Keratinocyte (primary cell): ENCODE measurements around the gene EYS. TPM values are rescaled to one million over a fixed set of nuclear protein-coding genes. Genes with fewer than 3 reads are reported as not detected.

ENCODE experiments used
- DNase-seq: peaks from one replicate; pipeline ENCODE4 v3.0.0-alpha.2; 2011; ENCODE audit warnings: low read depth, missing footprints, low spot score
- FAIRE-seq: peaks from 2 replicates; lab custom pipeline; 2011; peaks lifted over from hg19 to GRCh38; lab: Jason Lieb, UNC
- H2AFZ ChIP-seq: 2 replicates; pipeline ENCODE4 v1.6.0; 2012; ENCODE audit warnings: low read length, control low read depth, inconsistent platforms; ENCODE audit not compliant: control insufficient read depth
- H3K27ac ChIP-seq: 2 replicates; pipeline ENCODE4 v1.5.1; 2011; ENCODE audit warnings: low read length; ENCODE audit not compliant: control insufficient read depth, insufficient read depth
- H3K27me3 ChIP-seq: 3 replicates; pipeline ENCODE4 v1.6.0; 2011; ENCODE audit warnings: low read length; ENCODE audit not compliant: control insufficient read depth, insufficient read depth; ENCODE audit errors: extremely low read depth
- H3K36me3 ChIP-seq, 2 experiments: 2 replicates in 1 of 2; 3 replicates in 1 of 2; pipeline ENCODE4 v1.5.1; 2011; ENCODE audit warnings: low read length in 2 of 2, mild to moderate bottlenecking in 1 of 2; ENCODE audit not compliant: control insufficient read depth in 2 of 2, insufficient read depth in 2 of 2; ENCODE audit errors: extremely low read depth in 1 of 2
- H3K4me1 ChIP-seq: 3 replicates; pipeline ENCODE4 v1.5.1; 2011; ENCODE audit warnings: low read length; ENCODE audit not compliant: control insufficient read depth, insufficient read depth; ENCODE audit errors: extremely low read depth
- H3K4me2 ChIP-seq: 3 replicates; pipeline ENCODE4 v1.6.0; 2011; ENCODE audit warnings: low read depth, low read length; ENCODE audit not compliant: control insufficient read depth, insufficient read depth; ENCODE audit errors: extremely low read depth
- H3K4me3 ChIP-seq, 3 experiments: fragments of 200-600 bp in 1 of 3; sonication (generic) in 1 of 3; 2 replicates in 2 of 3; 3 replicates in 1 of 3; pipeline ENCODE4 v1.5.1; 2011 to 2016; ENCODE audit warnings: low read length in 3 of 3, mild to moderate bottlenecking in 3 of 3, control low read depth in 2 of 3, inconsistent platforms in 1 of 3, low read depth in 1 of 3, mixed read lengths in 1 of 3, mixed run types in 1 of 3, moderate library complexity in 1 of 3; ENCODE audit not compliant: control insufficient read depth in 2 of 3, insufficient read depth in 2 of 3; ENCODE audit errors: extremely low read depth in 1 of 3
- H3K79me2 ChIP-seq: 2 replicates; pipeline ENCODE4 v1.6.0; 2012; ENCODE audit warnings: low read length; ENCODE audit not compliant: control insufficient read depth, insufficient read depth
- H3K9ac ChIP-seq: 3 replicates; pipeline ENCODE4 v1.6.0; 2011; ENCODE audit warnings: low read length; ENCODE audit not compliant: control insufficient read depth, insufficient read depth; ENCODE audit errors: extremely low read depth
- H3K9me1 ChIP-seq: 3 replicates; pipeline ENCODE4 v1.6.0; 2011; ENCODE audit warnings: low read length; ENCODE audit not compliant: control insufficient read depth, insufficient read depth; ENCODE audit errors: extremely low read depth
- H3K9me3 ChIP-seq: 2 replicates; pipeline ENCODE4 v1.5.1; 2012; ENCODE audit warnings: low read depth, low read length; ENCODE audit not compliant: control insufficient read depth
- H4K20me1 ChIP-seq: 3 replicates; pipeline ENCODE4 v1.6.0; 2011; ENCODE audit warnings: low read length; ENCODE audit not compliant: control insufficient read depth, insufficient read depth; ENCODE audit errors: extremely low read depth
- EZH2 ChIP-seq: IDR thresholded peaks from one replicate; pipeline ENCODE4 v1.6.1; 2012; ENCODE audit warnings: inconsistent platforms, mild to moderate bottlenecking, low read length, moderate library complexity
- dilution Hi-C: fragments of 300-500 bp; cut with MboI; formaldehyde crosslinking; loops from one replicate; pipeline ENCODE4 v1.7.0; 2020; ENCODE audit warnings: low sequenced_read_pairs; ENCODE audit not compliant: extremely low pct_ligation_motif_present
- polyA plus RNA-seq, 5 experiments: library from polyadenylated mRNA; depleted of rRNA in 3 of 5; stranded (reverse) in 3 of 5; stranded (forward) in 1 of 5; unstranded in 1 of 5; fragments of >200 nt; gene quantifications; 1 replicate in 1 of 5; 2 replicates in 3 of 5; 3 replicates in 1 of 5; pipeline versions ENCODE4 v1.2.1 to v1.2.3, GENCODE V29; 2011 to 2012; ENCODE audit warnings: missing spikeins in 2 of 5, low read depth in 1 of 5, low replicate concordance in 1 of 5
- TF ChIP-seq, protein P1 (sequence below), 3 experiments: IDR thresholded peaks in 1 of 3; conservative IDR thresholded peaks in 1 of 3; optimal IDR thresholded peaks in 1 of 3; 2 replicates in 2 of 3; 3 replicates in 1 of 3; pipeline versions ENCODE3 to v1.5.1; 2011; ENCODE audit warnings: low read length in 3 of 3, mild to moderate bottlenecking in 3 of 3, moderate library complexity in 2 of 3, control low read depth in 1 of 3, inconsistent platforms in 1 of 3; ENCODE audit not compliant: insufficient read depth in 2 of 3; ENCODE audit errors: extremely low read depth in 1 of 3

The EYS gene
- polyA plus RNA-seq, 1 donor (not counting 4 experiments of a cell fraction or from before 2014, with no cell fraction given), result 0.34 TPM

- Histone ChIP-seq H3K36me3 (no peaks in the 10 kb centered on the region), H3K4me1 (no peaks in the 10 kb centered on the region), H3K27ac (no peak overlapping the region), H4K20me1 (no peaks in the 10 kb centered on the region), H3K79me2 (no peaks in the 10 kb centered on the region), H2AFZ (no peak overlapping the region), H3K4me3 (no peak overlapping the region), H3K9me1 (no peaks in the 10 kb centered on the region), H3K9ac (no peak overlapping the region), H3K4me2 (no peak overlapping the region), H3K27me3 (no peaks in the 10 kb centered on the region), H3K9me3 (no peaks in the 10 kb centered on the region)
- no peak for DNase-seq
- dilution Hi-C loops, result no loop called here
- no peak for FAIRE-seq
- TF ChIP-seq, protein P1, sequence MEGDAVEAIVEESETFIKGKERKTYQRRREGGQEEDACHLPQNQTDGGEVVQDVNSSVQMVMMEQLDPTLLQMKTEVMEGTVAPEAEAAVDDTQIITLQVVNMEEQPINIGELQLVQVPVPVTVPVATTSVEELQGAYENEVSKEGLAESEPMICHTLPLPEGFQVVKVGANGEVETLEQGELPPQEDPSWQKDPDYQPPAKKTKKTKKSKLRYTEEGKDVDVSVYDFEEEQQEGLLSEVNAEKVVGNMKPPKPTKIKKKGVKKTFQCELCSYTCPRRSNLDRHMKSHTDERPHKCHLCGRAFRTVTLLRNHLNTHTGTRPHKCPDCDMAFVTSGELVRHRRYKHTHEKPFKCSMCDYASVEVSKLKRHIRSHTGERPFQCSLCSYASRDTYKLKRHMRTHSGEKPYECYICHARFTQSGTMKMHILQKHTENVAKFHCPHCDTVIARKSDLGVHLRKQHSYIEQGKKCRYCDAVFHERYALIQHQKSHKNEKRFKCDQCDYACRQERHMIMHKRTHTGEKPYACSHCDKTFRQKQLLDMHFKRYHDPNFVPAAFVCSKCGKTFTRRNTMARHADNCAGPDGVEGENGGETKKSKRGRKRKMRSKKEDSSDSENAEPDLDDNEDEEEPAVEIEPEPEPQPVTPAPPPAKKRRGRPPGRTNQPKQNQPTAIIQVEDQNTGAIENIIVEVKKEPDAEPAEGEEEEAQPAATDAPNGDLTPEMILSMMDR (optimal IDR thresholded peaks at IDR 0.05 in 1 of 3, IDR thresholded peaks at IDR 0.05 in 1 of 3, conservative IDR thresholded peaks at IDR 0.05 in 1 of 3; ENCODE audit: extremely low read depth in 1 of 3, insufficient read depth in 2 of 3, low read length in 3 of 3), result no peak
Measured at GRCh38 chr6:64724091-64724490, 982.9 kb downstream of the EYS start.

GRCh38 chr6:64723327-64724058 lies 983.5 kb downstream of the EYS start:
- Histone ChIP-seq H3K9me3 (no peaks in the 10 kb centered on the region), H2AFZ (no peak overlapping the region), H3K36me3 (no peaks in the 10 kb centered on the region), H3K79me2 (no peaks in the 10 kb centered on the region), H4K20me1 (no peaks in the 10 kb centered on the region), H3K4me3 (no peak overlapping the region), H3K9ac (no peak overlapping the region), H3K27me3 (no peaks in the 10 kb centered on the region), H3K27ac (no peak overlapping the region), H3K4me2 (no peak overlapping the region), H3K9me1 (no peaks in the 10 kb centered on the region), H3K4me1 (no peaks in the 10 kb centered on the region)
- TF ChIP-seq EZH2, result no peak
- TF ChIP-seq, protein P1 (optimal IDR thresholded peaks at IDR 0.05 in 1 of 3, IDR thresholded peaks at IDR 0.05 in 1 of 3, conservative IDR thresholded peaks at IDR 0.05 in 1 of 3; ENCODE audit: extremely low read depth in 1 of 3, insufficient read depth in 2 of 3, low read length in 3 of 3), result no peak
- no peak for FAIRE-seq
- dilution Hi-C loops, result no loop called here
- no peak for DNase-seq
